ENCODE results near the gene LMNA. TPM values are rescaled to one million over a fixed set of nuclear protein-coding genes. Genes with fewer than 3 reads are reported as not detected.

The LMNA gene
- total and polyA plus RNA-seq, 2 of the 4 experiments (the other 2 are of a cell fraction): 563 to 755 TPM

- no peak for DNase-seq
- Histone ChIP-seq H4K91ac (ENCODE audit: insufficient read depth, low read depth, low read length) (no peak overlapping the region), H2AK9ac (replicated peaks; ENCODE audit: low read depth, low read length, poor library complexity) (no peak overlapping the region), H4K8ac (ENCODE audit: low read depth in 2 of 2, low read length in 2 of 2) (no peak overlapping the region), H2BK120ac (ENCODE audit: low read depth, low read length) (no peak overlapping the region), H3K56ac (ENCODE audit: extremely low read depth, insufficient read depth, low read length) (no peak overlapping the region), H3K4ac (ENCODE audit: low read depth, low read length) (no peak overlapping the region), H3K4me3 (ENCODE audit: insufficient read depth, low read depth, low read length) (no peak overlapping the region), H2AFZ (replicated peaks; ENCODE audit: low read length, poor library complexity) (no peak overlapping the region), H3K36me3 (ENCODE audit: control insufficient read depth, insufficient read depth, low read length) (no peaks in the 10 kb centered on the region), H4K5ac (ENCODE audit: low read depth, low read length) (no peak overlapping the region), H2AK5ac (ENCODE audit: low read depth, low read length) (no peak overlapping the region), H3K27me3 (ENCODE audit: control insufficient read depth, insufficient read depth, low read length) (peaks cover 17% of the 10 kb centered on the region; the same call in 1 of the 2 replicates), H3K4me1 (ENCODE audit: control insufficient read depth, insufficient read depth, low read length) (no peaks in the 10 kb centered on the region), H2BK5ac (ENCODE audit: low read depth, low read length, poor library complexity, severe bottlenecking) (no peak overlapping the region), H3K9ac (ENCODE audit: low read depth, low read length) (no peak overlapping the region), H3K14ac (replicated peaks; ENCODE audit: low read depth, low read length) (no peak overlapping the region), H3K23ac (ENCODE audit: low read depth, low read length) (no peak overlapping the region), H3K79me1 (ENCODE audit: low read depth in 1 of 2, low read length in 2 of 2) (no peaks in the 10 kb centered on the region), H2BK15ac (ENCODE audit: low read depth, low read length) (no peak overlapping the region), H3K4me2 (ENCODE audit: low read depth, low read length) (no peak overlapping the region), H3K9me3 (ENCODE audit: control insufficient read depth, insufficient read depth, low read length) (no peaks in the 10 kb centered on the region), H2BK20ac (ENCODE audit: low read depth, low read length) (no peak overlapping the region), H3K18ac (ENCODE audit: low read depth, low read length) (no peak overlapping the region), H3K27ac (ENCODE audit: insufficient read depth, low read length) (no peak overlapping the region), H3K9me1 (ENCODE audit: insufficient read depth, low read length) (no peaks in the 10 kb centered on the region), H4K20me1 (ENCODE audit: insufficient read depth, low read length) (no peaks in the 10 kb centered on the region)
- POLR2A ChIA-PET (ENCODE audit: unreplicated experiment): no interaction called here
- intact Hi-C loops (cut with micrococcal nuclease) (no loop called here), dilution Hi-C loops (cut with HindIII; ENCODE audit: low sequenced_read_pairs, unreplicated experiment) (no loop called here), in situ Hi-C loops (cut with MboI; ENCODE audit: low sequenced_read_pairs) (no loop called here)
- 63% methylated on average over 12 of the region's 12 CpGs; no CpG with 5 or more reads in 1 of the 2 experiments for WGBS, 2 experiments (ENCODE audit: extremely low coverage in 2 of 2, insufficient read length in 1 of 2)
- CTCF ChIA-PET: no interaction called here
- no TSS peak for BruUV-seq (replicated peaks)
- TF ChIP-seq MXI1 (IDR thresholded peaks at IDR 0.05; ENCODE audit: borderline replicate concordance, low read depth, low read length) (no peak), POLR2A (IDR thresholded peaks at IDR 0.05; ENCODE audit: low read depth, low read length) (no peak), USF2 (IDR thresholded peaks at IDR 0.05; ENCODE audit: low read depth, low read length) (no peak), RFX5 (IDR thresholded peaks at IDR 0.05; ENCODE audit: low read depth, low read length) (no peak), FOS (IDR thresholded peaks at IDR 0.05; ENCODE audit: low read depth, low read length) (no peak), BHLHE40 (IDR thresholded peaks at IDR 0.05; ENCODE audit: low read depth, low read length) (no peak), MAZ (IDR thresholded peaks at IDR 0.05; ENCODE audit: borderline replicate concordance, low read depth, low read length) (no peak), CTCF (conservative IDR thresholded peaks at IDR 0.05; ENCODE audit: low read depth, low read length) (no peak), RAD21 (IDR thresholded peaks at IDR 0.05; ENCODE audit: low read length) (no peak), RCOR1 (IDR thresholded peaks at IDR 0.05; ENCODE audit: insufficient replicate concordance, low read length) (no peak), CEBPB (IDR thresholded peaks at IDR 0.05; ENCODE audit: low read depth, low read length) (no peak), MAFK (IDR thresholded peaks at IDR 0.05; ENCODE audit: low read depth, low read length) (no peak), NFE2L2 (IDR thresholded peaks at IDR 0.05; ENCODE audit: low read depth, low read length) (no peak), SMC3 (IDR thresholded peaks at IDR 0.05; ENCODE audit: low read depth, low read length) (no peak), CHD1 (IDR thresholded peaks at IDR 0.05; ENCODE audit: low read depth, low read length) (no peak)
- TF ChIP-seq, protein P1, sequence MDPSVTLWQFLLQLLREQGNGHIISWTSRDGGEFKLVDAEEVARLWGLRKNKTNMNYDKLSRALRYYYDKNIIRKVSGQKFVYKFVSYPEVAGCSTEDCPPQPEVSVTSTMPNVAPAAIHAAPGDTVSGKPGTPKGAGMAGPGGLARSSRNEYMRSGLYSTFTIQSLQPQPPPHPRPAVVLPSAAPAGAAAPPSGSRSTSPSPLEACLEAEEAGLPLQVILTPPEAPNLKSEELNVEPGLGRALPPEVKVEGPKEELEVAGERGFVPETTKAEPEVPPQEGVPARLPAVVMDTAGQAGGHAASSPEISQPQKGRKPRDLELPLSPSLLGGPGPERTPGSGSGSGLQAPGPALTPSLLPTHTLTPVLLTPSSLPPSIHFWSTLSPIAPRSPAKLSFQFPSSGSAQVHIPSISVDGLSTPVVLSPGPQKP (IDR thresholded peaks at IDR 0.05; ENCODE audit: borderline replicate concordance, low read depth, low read length): no peak
- no peak for ATAC-seq (ENCODE audit: low read depth)
Measured at GRCh38 chr1:156176610-156177210, 62.2 kb downstream of the LMNA start.
